PC-9 (cell line): ENCODE results near the gene SEMA6D.

Experiments
- CTCF ChIP-seq: fragments of 200-600 bp; sonication (generic); conservative IDR thresholded peaks from 2 replicates; pipeline ENCODE4 v1.6.1; 2017; ENCODE audit warnings: mixed run types, antibody characterized with exemption, mild to moderate bottlenecking, moderate library complexity
- EZH2 ChIP-seq: fragments of 200-600 bp; sonication (generic); IDR thresholded peaks from 2 replicates; pipeline ENCODE4 v1.8.0; 2017; ENCODE audit warnings: antibody characterized with exemption, low read depth

DNA sequence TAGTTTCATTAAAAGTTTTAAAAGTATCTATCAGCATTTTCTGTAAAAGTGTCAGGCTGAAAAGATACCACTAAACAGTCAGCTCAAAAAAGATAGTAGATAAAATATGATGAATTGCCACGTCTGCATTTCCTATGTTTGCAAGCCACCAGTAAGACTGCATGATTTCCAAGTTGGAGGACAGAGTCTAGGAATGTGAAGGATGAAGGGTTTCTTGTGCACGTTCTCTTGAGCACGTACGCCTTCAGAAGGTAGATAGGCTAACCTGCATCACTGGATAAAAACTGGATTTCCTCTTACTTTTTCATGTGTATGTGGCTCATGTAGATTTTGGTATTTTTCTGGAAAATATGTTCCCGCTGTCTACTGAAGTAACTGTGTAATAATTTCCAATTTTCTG lies 9.9 kb upstream of the SEMA6D start:
- TF ChIP-seq CTCF (no peak), EZH2 (no peak)
